HepG2 (cell line): ENCODE measurements around the gene SIGLEC6. TPM values are rescaled to one million over a fixed set of nuclear protein-coding genes. Genes with fewer than 3 reads are reported as not detected.
A peak's percentile ranks its signal among the peaks of the same experiment; 100 is the strongest.

Experiments used
- BORCS8-MEF2B ChIP-seq: sonication (generic); formaldehyde crosslinking; IDR thresholded peaks from 2 replicates; pipeline ENCODE4 v1.8.0; 2022; ENCODE audit warnings: mild to moderate bottlenecking, missing genetic modification reagents
- CENPX ChIP-seq: sonication (generic); formaldehyde crosslinking; IDR thresholded peaks from 2 replicates; pipeline ENCODE4 v1.9.0; 2021; ENCODE audit warnings: mild to moderate bottlenecking, missing genetic modification reagents, moderate library complexity
- EHMT2 ChIP-seq: fragments of 200-600 bp; sonication (generic); IDR thresholded peaks from 2 replicates; pipeline ENCODE4 v1.7.0; 2017; ENCODE audit warnings: antibody characterized with exemption, low read depth, low read length, borderline replicate concordance
- FOSL2 ChIP-seq: sonication (generic); formaldehyde crosslinking; IDR thresholded peaks from 2 replicates; pipeline ENCODE4 v1.4.0; 2020; ENCODE audit warnings: missing genetic modification reagents
- HDAC2 ChIP-seq: sonication (generic); formaldehyde crosslinking; IDR thresholded peaks from 2 replicates; pipeline ENCODE4 v1.4.0; 2020; ENCODE audit warnings: missing genetic modification reagents
- HMG20B ChIP-seq: conservative IDR thresholded peaks from 2 replicates; pipeline ENCODE4 v1.6.1; 2016; ENCODE audit warnings: missing genetic modification reagents, missing compliant biosample characterization
- MYNN ChIP-seq: sonication (generic); formaldehyde crosslinking; IDR thresholded peaks from 2 replicates; pipeline ENCODE4 v1.4.0; 2020; ENCODE audit warnings: mild to moderate bottlenecking, low read depth, missing genetic modification reagents
- NFKB2 ChIP-seq: sonication (generic); formaldehyde crosslinking; IDR thresholded peaks from 2 replicates; pipeline ENCODE4 v1.4.0; 2020; ENCODE audit warnings: missing genetic modification reagents, borderline replicate concordance
- RBM39 ChIP-seq: fragments of 200-400 bp; formaldehyde crosslinking; IDR thresholded peaks from one replicate; pipeline ENCODE4 v1.6.1; 2018; ENCODE audit warnings: antibody characterized with exemption, mild to moderate bottlenecking, low read depth, low read length; ENCODE audit not compliant: poor library complexity, severe bottlenecking
- SMAD9 ChIP-seq: sonication (generic); formaldehyde crosslinking; IDR thresholded peaks from 2 replicates; pipeline ENCODE4 v1.5.1; 2020; ENCODE audit warnings: mild to moderate bottlenecking, missing genetic modification reagents
- ZMYM4 ChIP-seq: sonication (generic); formaldehyde crosslinking; IDR thresholded peaks from 2 replicates; pipeline ENCODE4 v1.8.1; 2023; ENCODE audit warnings: mild to moderate bottlenecking, missing genetic modification reagents
- ZNF260 ChIP-seq: sonication (generic); formaldehyde crosslinking; IDR thresholded peaks from 2 replicates; pipeline ENCODE4 v1.4.0; 2020; ENCODE audit warnings: missing genetic modification reagents, low read depth, mild to moderate bottlenecking, borderline replicate concordance
- ZNF382 ChIP-seq: sonication (generic); formaldehyde crosslinking; IDR thresholded peaks from 2 replicates; pipeline ENCODE4 v1.5.0; 2020; ENCODE audit warnings: missing genetic modification reagents, mild to moderate bottlenecking, borderline replicate concordance
- ZNF772 ChIP-seq: sonication (generic); formaldehyde crosslinking; IDR thresholded peaks from 2 replicates; pipeline ENCODE4 v1.5.0; 2020; ENCODE audit warnings: mild to moderate bottlenecking, missing genetic modification reagents
- ZNF773 ChIP-seq: sonication (generic); formaldehyde crosslinking; IDR thresholded peaks from 2 replicates; pipeline ENCODE4 v1.4.0; 2020; ENCODE audit warnings: missing genetic modification reagents, borderline replicate concordance
- ZNF816 ChIP-seq: sonication (generic); formaldehyde crosslinking; IDR thresholded peaks from 2 replicates; pipeline ENCODE4 v1.8.0; 2022; ENCODE audit warnings: missing genetic modification reagents, mild to moderate bottlenecking, borderline replicate concordance
- polyA plus RNA-seq, 8 experiments: library from polyadenylated mRNA; depleted of rRNA in 3 of 8; stranded (reverse) in 7 of 8; unstranded in 1 of 8; fragments of >200 nt; fragmentation: Illumina TruSeq in 4 of 8; extraction: Trizol in 4 of 8; gene quantifications; 2 replicates each; pipeline versions ENCODE4 v1.2.1 to v1.2.3, GENCODE V29; 2011 to 2016; ENCODE audit warnings: low read depth in 4 of 8, missing spikeins in 1 of 8, mixed read lengths in 1 of 8; ENCODE audit not compliant: insufficient read depth in 1 of 8
- total RNA-seq, 5 experiments: library from RNA; depleted of rRNA; stranded (reverse); fragments of >200 nt; fragmentation: Illumina TruSeq; extraction: Trizol; gene quantifications; 2 replicates each; pipeline ENCODE4 v1.2.3, GENCODE V29; 2016; ENCODE audit warnings: low read depth in 1 of 5
- TF ChIP-seq, protein P1 (sequence below): sonication (generic); formaldehyde crosslinking; IDR thresholded peaks from 2 replicates; pipeline ENCODE4 v1.4.0; 2020; ENCODE audit warnings: missing genetic modification reagents, borderline replicate concordance
- TF ChIP-seq, protein P2 (sequence below): IDR thresholded peaks from 2 replicates; pipeline ENCODE4 v1.4.0; 2020; ENCODE audit warnings: mild to moderate bottlenecking, missing genetic modification reagents
- TF ChIP-seq, protein P3 (sequence below): sonication (generic); formaldehyde crosslinking; conservative IDR thresholded peaks from 2 replicates; pipeline ENCODE4 v1.5.0; 2020; ENCODE audit warnings: missing genetic modification reagents
- TF ChIP-seq, protein P4 (sequence below): IDR thresholded peaks from 2 replicates; pipeline ENCODE4 v1.6.1; 2012; ENCODE audit warnings: low read length, improper control_type of control experiment

Gene SIGLEC6
- total and polyA plus RNA-seq, 2 of the 13 experiments (the other 11 are each of a cell fraction or from before 2014, with no cell fraction given): not detected

DNA sequence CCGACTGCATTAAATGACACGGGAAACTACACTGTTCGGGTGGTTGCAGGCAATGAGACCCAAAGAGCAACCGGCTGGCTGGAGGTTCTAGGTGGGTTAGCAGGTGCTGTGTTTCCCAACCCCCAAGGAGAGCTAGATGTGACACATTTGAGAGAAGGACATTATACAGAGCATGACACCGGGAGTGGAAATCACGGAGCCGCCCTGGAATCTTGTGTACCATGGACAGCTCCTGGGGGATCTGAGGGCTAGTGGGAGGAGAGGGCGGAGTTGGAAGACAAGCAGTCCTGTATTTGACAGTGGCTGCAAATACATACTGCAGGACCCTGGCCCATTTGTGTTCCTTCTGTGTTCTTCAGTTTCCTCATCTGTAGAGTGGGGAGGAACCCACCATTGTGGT lies 50.9 kb downstream of the SIGLEC6 start (continued):
- TF ChIP-seq BORCS8-MEF2B (CRISPR knock-in tag) (peak; percentile 44; the same call in 1 of the 2 replicates), ZNF382 (CRISPR knock-in tag) (no peak), ZNF773 (CRISPR knock-in tag) (no peak), ZNF816 (no peak), HMG20B (CRISPR knock-in tag) (no peak), ZMYM4 (no peak), FOSL2 (CRISPR knock-in tag) (no peak), ZNF260 (CRISPR knock-in tag) (no peak), RBM39 (no peak), SMAD9 (CRISPR knock-in tag) (no peak), ZNF772 (no peak), EHMT2 (peak; percentile 92; the same call in 1 of the 2 replicates), NFKB2 (CRISPR knock-in tag) (no peak), CENPX (CRISPR knock-in tag) (no peak), HDAC2 (CRISPR knock-in tag) (peak; percentile 25; the same call in 1 of the 2 replicates), MYNN (CRISPR knock-in tag) (no peak)
- TF ChIP-seq, protein P1, sequence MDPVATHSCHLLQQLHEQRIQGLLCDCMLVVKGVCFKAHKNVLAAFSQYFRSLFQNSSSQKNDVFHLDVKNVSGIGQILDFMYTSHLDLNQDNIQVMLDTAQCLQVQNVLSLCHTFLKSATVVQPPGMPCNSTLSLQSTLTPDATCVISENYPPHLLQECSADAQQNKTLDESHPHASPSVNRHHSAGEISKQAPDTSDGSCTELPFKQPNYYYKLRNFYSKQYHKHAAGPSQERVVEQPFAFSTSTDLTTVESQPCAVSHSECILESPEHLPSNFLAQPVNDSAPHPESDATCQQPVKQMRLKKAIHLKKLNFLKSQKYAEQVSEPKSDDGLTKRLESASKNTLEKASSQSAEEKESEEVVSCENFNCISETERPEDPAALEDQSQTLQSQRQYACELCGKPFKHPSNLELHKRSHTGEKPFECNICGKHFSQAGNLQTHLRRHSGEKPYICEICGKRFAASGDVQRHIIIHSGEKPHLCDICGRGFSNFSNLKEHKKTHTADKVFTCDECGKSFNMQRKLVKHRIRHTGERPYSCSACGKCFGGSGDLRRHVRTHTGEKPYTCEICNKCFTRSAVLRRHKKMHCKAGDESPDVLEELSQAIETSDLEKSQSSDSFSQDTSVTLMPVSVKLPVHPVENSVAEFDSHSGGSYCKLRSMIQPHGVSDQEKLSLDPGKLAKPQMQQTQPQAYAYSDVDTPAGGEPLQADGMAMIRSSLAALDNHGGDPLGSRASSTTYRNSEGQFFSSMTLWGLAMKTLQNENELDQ (CRISPR knock-in tag): no peak
- TF ChIP-seq, protein P2, sequence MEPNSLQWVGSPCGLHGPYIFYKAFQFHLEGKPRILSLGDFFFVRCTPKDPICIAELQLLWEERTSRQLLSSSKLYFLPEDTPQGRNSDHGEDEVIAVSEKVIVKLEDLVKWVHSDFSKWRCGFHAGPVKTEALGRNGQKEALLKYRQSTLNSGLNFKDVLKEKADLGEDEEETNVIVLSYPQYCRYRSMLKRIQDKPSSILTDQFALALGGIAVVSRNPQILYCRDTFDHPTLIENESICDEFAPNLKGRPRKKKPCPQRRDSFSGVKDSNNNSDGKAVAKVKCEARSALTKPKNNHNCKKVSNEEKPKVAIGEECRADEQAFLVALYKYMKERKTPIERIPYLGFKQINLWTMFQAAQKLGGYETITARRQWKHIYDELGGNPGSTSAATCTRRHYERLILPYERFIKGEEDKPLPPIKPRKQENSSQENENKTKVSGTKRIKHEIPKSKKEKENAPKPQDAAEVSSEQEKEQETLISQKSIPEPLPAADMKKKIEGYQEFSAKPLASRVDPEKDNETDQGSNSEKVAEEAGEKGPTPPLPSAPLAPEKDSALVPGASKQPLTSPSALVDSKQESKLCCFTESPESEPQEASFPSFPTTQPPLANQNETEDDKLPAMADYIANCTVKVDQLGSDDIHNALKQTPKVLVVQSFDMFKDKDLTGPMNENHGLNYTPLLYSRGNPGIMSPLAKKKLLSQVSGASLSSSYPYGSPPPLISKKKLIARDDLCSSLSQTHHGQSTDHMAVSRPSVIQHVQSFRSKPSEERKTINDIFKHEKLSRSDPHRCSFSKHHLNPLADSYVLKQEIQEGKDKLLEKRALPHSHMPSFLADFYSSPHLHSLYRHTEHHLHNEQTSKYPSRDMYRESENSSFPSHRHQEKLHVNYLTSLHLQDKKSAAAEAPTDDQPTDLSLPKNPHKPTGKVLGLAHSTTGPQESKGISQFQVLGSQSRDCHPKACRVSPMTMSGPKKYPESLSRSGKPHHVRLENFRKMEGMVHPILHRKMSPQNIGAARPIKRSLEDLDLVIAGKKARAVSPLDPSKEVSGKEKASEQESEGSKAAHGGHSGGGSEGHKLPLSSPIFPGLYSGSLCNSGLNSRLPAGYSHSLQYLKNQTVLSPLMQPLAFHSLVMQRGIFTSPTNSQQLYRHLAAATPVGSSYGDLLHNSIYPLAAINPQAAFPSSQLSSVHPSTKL (CRISPR knock-in tag): 0 out of 2 replicates have a peak, but pooled peaks have one; percentile 16
- TF ChIP-seq, protein P3, sequence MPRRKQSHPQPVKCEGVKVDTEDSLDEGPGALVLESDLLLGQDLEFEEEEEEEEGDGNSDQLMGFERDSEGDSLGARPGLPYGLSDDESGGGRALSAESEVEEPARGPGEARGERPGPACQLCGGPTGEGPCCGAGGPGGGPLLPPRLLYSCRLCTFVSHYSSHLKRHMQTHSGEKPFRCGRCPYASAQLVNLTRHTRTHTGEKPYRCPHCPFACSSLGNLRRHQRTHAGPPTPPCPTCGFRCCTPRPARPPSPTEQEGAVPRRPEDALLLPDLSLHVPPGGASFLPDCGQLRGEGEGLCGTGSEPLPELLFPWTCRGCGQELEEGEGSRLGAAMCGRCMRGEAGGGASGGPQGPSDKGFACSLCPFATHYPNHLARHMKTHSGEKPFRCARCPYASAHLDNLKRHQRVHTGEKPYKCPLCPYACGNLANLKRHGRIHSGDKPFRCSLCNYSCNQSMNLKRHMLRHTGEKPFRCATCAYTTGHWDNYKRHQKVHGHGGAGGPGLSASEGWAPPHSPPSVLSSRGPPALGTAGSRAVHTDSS: no peak
- TF ChIP-seq, protein P4, sequence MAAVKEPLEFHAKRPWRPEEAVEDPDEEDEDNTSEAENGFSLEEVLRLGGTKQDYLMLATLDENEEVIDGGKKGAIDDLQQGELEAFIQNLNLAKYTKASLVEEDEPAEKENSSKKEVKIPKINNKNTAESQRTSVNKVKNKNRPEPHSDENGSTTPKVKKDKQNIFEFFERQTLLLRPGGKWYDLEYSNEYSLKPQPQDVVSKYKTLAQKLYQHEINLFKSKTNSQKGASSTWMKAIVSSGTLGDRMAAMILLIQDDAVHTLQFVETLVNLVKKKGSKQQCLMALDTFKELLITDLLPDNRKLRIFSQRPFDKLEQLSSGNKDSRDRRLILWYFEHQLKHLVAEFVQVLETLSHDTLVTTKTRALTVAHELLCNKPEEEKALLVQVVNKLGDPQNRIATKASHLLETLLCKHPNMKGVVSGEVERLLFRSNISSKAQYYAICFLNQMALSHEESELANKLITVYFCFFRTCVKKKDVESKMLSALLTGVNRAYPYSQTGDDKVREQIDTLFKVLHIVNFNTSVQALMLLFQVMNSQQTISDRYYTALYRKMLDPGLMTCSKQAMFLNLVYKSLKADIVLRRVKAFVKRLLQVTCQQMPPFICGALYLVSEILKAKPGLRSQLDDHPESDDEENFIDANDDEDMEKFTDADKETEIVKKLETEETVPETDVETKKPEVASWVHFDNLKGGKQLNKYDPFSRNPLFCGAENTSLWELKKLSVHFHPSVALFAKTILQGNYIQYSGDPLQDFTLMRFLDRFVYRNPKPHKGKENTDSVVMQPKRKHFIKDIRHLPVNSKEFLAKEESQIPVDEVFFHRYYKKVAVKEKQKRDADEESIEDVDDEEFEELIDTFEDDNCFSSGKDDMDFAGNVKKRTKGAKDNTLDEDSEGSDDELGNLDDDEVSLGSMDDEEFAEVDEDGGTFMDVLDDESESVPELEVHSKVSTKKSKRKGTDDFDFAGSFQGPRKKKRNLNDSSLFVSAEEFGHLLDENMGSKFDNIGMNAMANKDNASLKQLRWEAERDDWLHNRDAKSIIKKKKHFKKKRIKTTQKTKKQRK: no peak
